Sigmoid colon (tissue), 7 donors: Measurements from ENCODE around the gene TBX3. TPM values are rescaled to one million over a fixed set of nuclear protein-coding genes. Genes with fewer than 3 reads are reported as not detected.

Experiments used
- DNase-seq: peaks from one replicate; pipeline ENCODE4 v3.0.0-alpha.2; 2019
- H3K27ac ChIP-seq, 4 donors: fragments of 200-600 bp; sonication (generic); one replicate each; pipeline ENCODE4 v1.5.1; 2016 to 2019; ENCODE audit warnings: mild to moderate bottlenecking in 1 of 4
- H3K27me3 ChIP-seq, 3 donors: fragments of 200-600 bp; sonication (generic); one replicate each; pipeline ENCODE4 v1.5.1; 2019; ENCODE audit warnings: mild to moderate bottlenecking in 1 of 3
- H3K36me3 ChIP-seq, 4 donors: fragments of 200-600 bp; sonication (generic); one replicate each; pipeline ENCODE4 v1.5.1; 2016 to 2019
- H3K4me1 ChIP-seq, 4 donors: fragments of 200-600 bp; sonication (generic); one replicate each; pipeline ENCODE4 v1.5.1; 2017 to 2019
- H3K4me3 ChIP-seq, 4 donors: fragments of 200-600 bp; sonication (generic); one replicate each; pipeline ENCODE4 v1.5.1; 2017 to 2019; ENCODE audit warnings: mild to moderate bottlenecking in 2 of 4, moderate library complexity in 1 of 4
- H3K9me3 ChIP-seq, 4 donors: fragments of 200-600 bp in 3 of 4; sonication (generic) in 3 of 4; one replicate each; pipeline versions ENCODE4 v1.5.1 to v1.6.1; 2013 to 2019
- EP300 ChIP-seq, 4 donors: sonication (generic); formaldehyde crosslinking; IDR thresholded peaks; one replicate each; pipeline ENCODE4 v1.6.1; 2017; ENCODE audit warnings: antibody characterized with exemption in 4 of 4
- POLR2A ChIP-seq, 2 donors: fragments of 450-650 bp; IDR thresholded peaks; one replicate each; pipeline ENCODE4 v1.6.1; 2016; ENCODE audit warnings: antibody characterized with exemption in 2 of 2, mild to moderate bottlenecking in 2 of 2, moderate library complexity in 2 of 2
- POLR2AphosphoS5 ChIP-seq, 4 donors: sonication (generic); formaldehyde crosslinking; IDR thresholded peaks; one replicate each; pipeline ENCODE4 v1.6.1; 2017; ENCODE audit warnings: antibody characterized with exemption in 4 of 4
- WGBS, 2 donors: extraction: QIAGEN DNeasy Blood & Tissue Kit; methylation state at CpG; one replicate each; pipeline ENCODE4 v1.1.7; 2013; 5-methylcytosine and 5-hydroxymethylcytosine counted together
- intact Hi-C: fragments of 100-400 bp; cut with DNase I; formaldehyde crosslinking; loops from one replicate; pipeline ENCODE4 v1.15.1; 2023
- polyA plus RNA-seq, 3 donors: library from polyadenylated mRNA; stranded (reverse); fragments of 200-250 nt; gene quantifications; one replicate each; pipeline ENCODE4 v1.2.3, GENCODE V29; 2013
- total RNA-seq, 4 donors: library from RNA; depleted of rRNA; stranded (reverse); fragments of >200 nt; gene quantifications; one replicate each; pipeline ENCODE4 v1.1.0, GENCODE V29; 2016
- TF ChIP-seq, protein P1 (sequence below), 4 experiments: fragments of 450-650 bp in 3 of 4; fragments of 200-600 bp in 1 of 4; IDR thresholded peaks; one replicate each; pipeline ENCODE4 v1.5.1; 2016 to 2019; ENCODE audit warnings: antibody characterized with exemption in 4 of 4, mild to moderate bottlenecking in 3 of 4, moderate library complexity in 2 of 4
- donor health status: healthy with polysubstance abuse.
- donor health status: Bipolar disorder and iron deficiency.
- donor health status: healthy.

TBX3 gene
- total and polyA plus RNA-seq, 7 donors = 2.3 to 9.7 (median 6.2) TPM

DNA sequence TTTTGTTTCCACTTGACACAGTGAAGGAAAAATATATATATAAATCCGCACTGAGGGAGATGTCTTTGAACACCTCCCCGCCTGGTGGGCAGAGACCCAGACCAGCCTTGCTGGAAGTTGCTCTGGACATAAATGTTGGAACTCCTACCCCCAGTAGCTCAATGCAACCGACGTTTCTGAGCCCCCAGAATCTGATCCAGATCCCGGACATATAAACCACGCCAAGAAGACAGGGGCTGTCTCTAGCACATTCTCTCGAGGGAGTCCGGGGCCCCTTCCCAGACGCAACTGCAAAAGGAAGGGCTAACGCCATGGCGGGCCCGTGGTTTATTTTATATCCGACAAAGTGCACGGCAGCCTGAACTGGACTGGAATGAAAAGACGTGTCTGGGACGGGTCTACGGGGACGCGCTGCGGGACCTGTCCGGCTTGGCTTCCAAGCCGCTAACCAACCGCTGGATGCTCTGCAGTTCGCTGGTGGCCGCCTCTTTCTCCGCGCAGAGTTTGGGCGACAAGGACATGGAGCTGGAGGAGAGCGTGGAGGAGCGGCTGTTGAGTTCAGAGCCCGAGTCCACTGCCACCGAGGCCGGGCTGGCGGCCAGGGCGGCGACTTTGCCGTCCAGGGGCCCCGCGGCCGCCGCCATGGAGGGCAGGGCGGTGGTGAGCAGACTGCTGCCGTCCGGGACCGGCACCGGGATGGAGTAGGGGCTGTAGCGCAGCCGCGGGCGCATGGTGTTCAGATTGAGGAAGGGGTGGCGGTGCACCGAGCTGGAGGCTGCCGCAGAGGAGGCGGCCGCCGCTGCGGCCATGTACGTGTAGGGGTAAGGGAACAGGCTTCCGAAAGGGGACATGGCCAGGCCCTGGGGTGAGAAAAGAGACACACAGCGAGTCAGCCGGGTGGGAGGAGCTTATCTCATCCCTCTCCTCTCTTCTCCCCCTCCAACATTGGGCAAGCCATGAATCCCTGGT, 12.2 kb downstream of the TBX3 start:
- Histone ChIP-seq H3K4me1 (peaks cover 0 to 18% (median 17%) of the 10 kb centered on the region in 4 donors), H3K27ac (peak overlapping the region in 3 of 4 donors; percentile 38 to 47 (median 40)), H3K27me3 (peaks cover 12 to 47% (median 31%) of the 10 kb centered on the region in 3 donors), H3K4me3 (peak overlapping the region in 3 of 4 donors; percentile 12 to 18 (median 17)), H3K9me3 (no peaks in the 10 kb centered on the region), H3K36me3 (no peaks in the 10 kb centered on the region)
- 46 to 84% methylated on average over 61 of the region's 61 CpGs for WGBS, 2 donors
- intact Hi-C loops = no loop called here
- no peak for DNase-seq
- TF ChIP-seq POLR2AphosphoS5 (IDR thresholded peaks at IDR 0.05) = no peak
- no peak for TF ChIP-seq EP300 (IDR thresholded peaks at IDR 0.05)

DNA sequence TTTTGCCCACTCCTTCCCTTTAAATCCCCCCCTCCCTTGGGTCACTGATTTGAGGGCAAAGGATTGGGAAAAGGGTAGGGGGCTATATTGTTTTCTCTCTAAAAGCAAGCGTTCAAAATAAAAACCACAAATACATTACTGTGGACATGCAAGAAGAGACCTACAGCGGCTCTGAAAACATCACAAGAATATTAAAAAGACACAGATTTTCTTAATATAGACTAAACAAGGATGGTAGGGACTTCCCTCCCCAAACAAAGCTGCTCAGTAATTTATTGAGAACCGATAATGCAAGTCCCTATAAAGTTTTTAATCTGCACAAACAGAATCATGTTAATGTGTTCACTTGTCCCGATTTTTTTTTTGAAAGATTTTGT, 12.9 kb downstream of the TBX3 start:
- Histone ChIP-seq H3K36me3 (no peaks in the 10 kb centered on the region), H3K27ac (no peak overlapping the region), H3K4me1 (peaks cover 0 to 18% (median 17%) of the 10 kb centered on the region in 4 donors), H3K27me3 (peaks cover 15 to 54% (median 38%) of the 10 kb centered on the region in 3 donors), H3K9me3 (no peaks in the 10 kb centered on the region), H3K4me3 (no peak overlapping the region)
- 36 to 59% methylated on average over 4 of the region's 4 CpGs for WGBS, 2 donors
- intact Hi-C loops = no loop called here
- TF ChIP-seq, protein P1, sequence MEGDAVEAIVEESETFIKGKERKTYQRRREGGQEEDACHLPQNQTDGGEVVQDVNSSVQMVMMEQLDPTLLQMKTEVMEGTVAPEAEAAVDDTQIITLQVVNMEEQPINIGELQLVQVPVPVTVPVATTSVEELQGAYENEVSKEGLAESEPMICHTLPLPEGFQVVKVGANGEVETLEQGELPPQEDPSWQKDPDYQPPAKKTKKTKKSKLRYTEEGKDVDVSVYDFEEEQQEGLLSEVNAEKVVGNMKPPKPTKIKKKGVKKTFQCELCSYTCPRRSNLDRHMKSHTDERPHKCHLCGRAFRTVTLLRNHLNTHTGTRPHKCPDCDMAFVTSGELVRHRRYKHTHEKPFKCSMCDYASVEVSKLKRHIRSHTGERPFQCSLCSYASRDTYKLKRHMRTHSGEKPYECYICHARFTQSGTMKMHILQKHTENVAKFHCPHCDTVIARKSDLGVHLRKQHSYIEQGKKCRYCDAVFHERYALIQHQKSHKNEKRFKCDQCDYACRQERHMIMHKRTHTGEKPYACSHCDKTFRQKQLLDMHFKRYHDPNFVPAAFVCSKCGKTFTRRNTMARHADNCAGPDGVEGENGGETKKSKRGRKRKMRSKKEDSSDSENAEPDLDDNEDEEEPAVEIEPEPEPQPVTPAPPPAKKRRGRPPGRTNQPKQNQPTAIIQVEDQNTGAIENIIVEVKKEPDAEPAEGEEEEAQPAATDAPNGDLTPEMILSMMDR (IDR thresholded peaks at IDR 0.05) = no peak
- no peak for TF ChIP-seq EP300 (IDR thresholded peaks at IDR 0.05)
- TF ChIP-seq POLR2AphosphoS5 (IDR thresholded peaks at IDR 0.05) = no peak
- DNase-seq = no peak

DNA sequence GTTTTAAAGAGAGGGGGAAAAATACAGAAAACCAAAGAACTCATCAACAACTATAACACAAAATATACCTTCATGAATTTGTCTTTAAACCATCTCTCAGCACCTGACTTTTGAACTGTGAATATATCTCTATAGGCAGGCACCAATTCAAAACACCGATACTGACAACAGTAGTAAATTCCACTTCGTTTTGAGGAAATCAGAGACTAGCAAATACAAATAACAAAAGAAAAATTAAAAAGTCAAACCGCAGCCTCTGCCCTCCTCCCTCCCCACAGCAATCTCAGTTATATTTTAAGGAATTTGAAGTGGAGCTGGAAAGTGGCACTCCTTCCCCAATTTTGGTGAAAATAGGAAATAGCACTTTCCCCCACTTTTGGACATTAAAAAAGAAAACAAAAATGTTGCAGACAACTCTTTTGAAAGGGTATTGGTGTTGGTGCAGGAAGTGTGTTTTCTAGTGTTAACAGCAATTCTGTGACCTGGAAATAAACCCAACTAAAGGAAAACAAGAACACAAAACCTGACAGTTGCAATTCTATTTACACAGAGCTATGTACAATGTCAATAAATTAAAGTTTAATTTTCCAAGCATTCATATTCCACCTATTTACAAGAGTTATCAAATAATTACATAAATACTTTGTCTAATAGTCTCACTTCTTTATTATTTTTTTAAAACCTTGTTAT, 13.5 kb downstream of the TBX3 start:
- H3K4me1 ChIP-seq = peaks cover 0 to 18% (median 17%) of the 10 kb centered on the region in 4 donors
- no peak for DNase-seq
- no peak for TF ChIP-seq EP300 (IDR thresholded peaks at IDR 0.05)
- TF ChIP-seq, protein P1 (IDR thresholded peaks at IDR 0.05) = no peak
- TF ChIP-seq POLR2AphosphoS5 (IDR thresholded peaks at IDR 0.05) = no peak
- TF ChIP-seq POLR2A (IDR thresholded peaks at IDR 0.05) = no peak
- intact Hi-C loops = no loop called here
- H3K4me3 ChIP-seq = no peak overlapping the region
- no peaks in the 10 kb centered on the region for H3K36me3 ChIP-seq
- H3K27ac ChIP-seq = no peak overlapping the region
- H3K9me3 ChIP-seq = no peaks in the 10 kb centered on the region
- WGBS, 2 donors = 33 to 57% methylated on average over 3 of the region's 3 CpGs
- H3K27me3 ChIP-seq = peaks cover 18 to 60% (median 44%) of the 10 kb centered on the region in 3 donors

DNA sequence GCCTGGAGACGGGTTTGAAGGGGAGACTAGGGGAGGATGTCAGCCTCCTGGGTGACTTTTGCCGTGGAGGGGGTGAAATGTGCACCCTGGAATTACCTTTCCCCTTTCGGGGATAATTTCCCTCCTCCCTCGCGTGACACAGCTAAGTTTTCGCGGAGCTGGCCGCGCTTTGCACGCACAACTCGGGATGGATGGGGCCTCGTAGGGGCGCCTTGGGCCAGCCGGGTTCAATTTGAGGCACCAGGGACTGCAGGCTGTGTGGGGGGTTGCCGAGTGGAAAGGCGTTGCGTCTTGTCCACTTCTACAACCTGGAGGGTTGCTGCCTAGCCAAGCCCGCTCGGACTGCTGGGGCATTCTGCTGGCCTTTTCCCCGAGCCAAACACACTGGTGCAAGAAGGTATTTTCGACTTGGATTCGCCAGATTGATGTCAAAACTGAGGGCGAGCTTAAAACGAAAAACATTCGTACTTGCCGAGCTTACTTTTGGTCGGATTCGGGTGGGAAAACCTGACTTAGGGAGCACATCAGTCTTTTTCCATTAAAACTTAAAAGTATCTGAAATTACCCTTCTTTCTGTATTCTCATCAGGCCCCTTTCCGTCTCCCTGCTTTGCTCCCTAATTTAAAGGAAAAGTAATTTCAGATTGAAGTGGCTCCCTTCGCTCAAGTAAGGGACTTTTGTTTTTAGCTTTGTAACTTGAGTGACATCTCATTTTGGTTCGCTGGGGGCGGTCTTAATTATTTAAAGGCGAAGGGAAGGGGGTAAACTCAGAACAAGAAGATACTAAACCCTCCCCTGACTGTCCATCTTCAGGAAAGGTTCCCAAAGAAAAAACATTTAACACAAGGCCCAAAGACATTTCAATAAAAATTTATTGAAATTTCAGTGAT, 14.3 kb downstream of the TBX3 start:
- 47 to 83% methylated on average over 33 of the region's 33 CpGs for WGBS, 2 donors
- Histone ChIP-seq H3K4me1 (peaks cover 0 to 22% (median 19%) of the 10 kb centered on the region in 4 donors), H3K4me3 (peak overlapping the region in 2 of 4 donors; percentile 31 to 37), H3K27me3 (peaks cover 25 to 68% (median 52%) of the 10 kb centered on the region in 3 donors), H3K27ac (peak overlapping the region; percentile 33 to 57 (median 38)), H3K9me3 (no peaks in the 10 kb centered on the region), H3K36me3 (no peaks in the 10 kb centered on the region)
- TF ChIP-seq POLR2A (IDR thresholded peaks at IDR 0.05) (no peak), POLR2AphosphoS5 (IDR thresholded peaks at IDR 0.05) (no peak)
- intact Hi-C loops = loop anchor here (10.0 kb wide), 1 partner anchor 965 kb away; no protein-coding TSS in a partner anchor
- no peak for DNase-seq

DNA sequence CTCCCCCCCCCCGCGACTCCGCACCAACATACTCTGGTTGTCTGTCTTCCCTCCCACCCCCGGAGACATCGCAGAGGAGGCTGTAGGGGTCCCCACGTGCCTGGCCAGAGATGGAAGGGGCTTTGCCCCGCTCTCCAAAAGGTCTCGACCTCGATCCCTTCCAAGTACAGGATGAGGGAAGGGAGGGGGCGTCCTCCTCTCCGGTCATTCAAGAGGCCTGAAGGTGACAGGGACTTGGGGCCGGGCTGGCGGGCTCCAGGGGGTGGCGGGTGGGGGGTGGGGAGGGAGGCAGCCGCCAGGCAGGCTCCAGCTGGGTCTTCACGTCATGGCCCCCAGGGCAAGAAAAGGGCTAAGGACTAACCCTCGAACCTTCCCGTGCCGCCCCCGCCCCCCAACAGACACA, 15.1 kb downstream of the TBX3 start:
- Histone ChIP-seq H3K27ac (peak overlapping the region; percentile 33 to 57 (median 38)), H3K4me3 (peak overlapping the region in 3 of 4 donors; percentile 31 to 40 (median 37)), H3K9me3 (no peaks in the 10 kb centered on the region), H3K4me1 (peaks cover 0 to 24% (median 19%) of the 10 kb centered on the region in 4 donors), H3K27me3 (peaks cover 27 to 76% (median 60%) of the 10 kb centered on the region in 3 donors), H3K36me3 (no peaks in the 10 kb centered on the region)
- 12 to 21% methylated on average over 20 of the region's 20 CpGs for WGBS, 2 donors
- no peak for DNase-seq
- TF ChIP-seq EP300 (IDR thresholded peaks at IDR 0.05) = no peak
- intact Hi-C loops = loop anchor here (10.0 kb wide), 1 partner anchor 966 kb away; no protein-coding TSS in a partner anchor
